SU-DHL-6 (cell line): Measurements from ENCODE around the gene MICAL2.

ENCODE experiments used
- H2AFZ ChIP-seq: fragments of 200-600 bp; sonication (generic); 2 replicates; pipeline ENCODE4 v1.6.1; 2014; ENCODE audit warnings: low read depth, mild to moderate bottlenecking, moderate library complexity, mixed read lengths, antibody characterized with exemption, low read length; ENCODE audit not compliant: severe bottlenecking
- H3F3A ChIP-seq: fragments of 200-600 bp; shearing (Covaris generic); 2 replicates; pipeline ENCODE4 v1.6.0; 2016; ENCODE audit warnings: antibody characterized with exemption, mild to moderate bottlenecking; ENCODE audit not compliant: insufficient read depth
- H3K27ac ChIP-seq: fragments of 200-600 bp; sonication (generic); 2 replicates; pipeline ENCODE4 v1.5.1; 2016; ENCODE audit warnings: low read depth, mild to moderate bottlenecking, low read length, moderate library complexity, mixed read lengths
- H3K27me3 ChIP-seq: fragments of 200-600 bp; sonication (generic), shearing (Covaris generic); 2 replicates; pipeline ENCODE4 v1.6.0; 2014; ENCODE audit warnings: mild to moderate bottlenecking, low read length
- H3K36me3 ChIP-seq: fragments of 200-600 bp; sonication (generic); 2 replicates; pipeline ENCODE4 v1.6.1; 2014; ENCODE audit warnings: mild to moderate bottlenecking, low read length, mixed read lengths
- H3K4me2 ChIP-seq: fragments of 300-600, 200-600 bp; shearing (Covaris generic), sonication (generic); 2 replicates; pipeline ENCODE4 v1.6.0; 2014; ENCODE audit warnings: low read length, low read depth, mild to moderate bottlenecking; ENCODE audit not compliant: poor library complexity, severe bottlenecking
- H3K4me3 ChIP-seq: fragments of 200-600 bp; sonication (generic); 2 replicates; pipeline ENCODE4 v1.5.1; 2014; ENCODE audit warnings: antibody characterized with exemption, low read length, mild to moderate bottlenecking, mixed read lengths; ENCODE audit not compliant: insufficient read depth, poor library complexity, severe bottlenecking
- H3K79me2 ChIP-seq: fragments of 200-600 bp; sonication (generic); 2 replicates; pipeline ENCODE4 v1.6.1; 2014; ENCODE audit warnings: mild to moderate bottlenecking, low read length, moderate library complexity; ENCODE audit not compliant: insufficient read depth
- H3K9ac ChIP-seq: fragments of 200-600 bp; sonication (generic); 2 replicates; pipeline ENCODE4 v1.7.0; 2014; ENCODE audit warnings: mild to moderate bottlenecking, low read length
- H3K9me2 ChIP-seq: fragments of 200-600 bp; sonication (generic); replicated peaks from 2 replicates; pipeline ENCODE4 v1.6.1; 2014; ENCODE audit warnings: low read length; ENCODE audit not compliant: insufficient read depth
- H3K9me3 ChIP-seq: fragments of 200-600 bp; sonication (generic); 2 replicates; pipeline ENCODE4 v1.6.1; 2014; ENCODE audit warnings: low read length, mixed read lengths; ENCODE audit not compliant: insufficient read depth
- H4K20me1 ChIP-seq: fragments of 200-600 bp; sonication (generic); 2 replicates; pipeline ENCODE4 v1.6.1; 2014; ENCODE audit warnings: low read depth, mild to moderate bottlenecking, antibody characterized with exemption, low read length, moderate library complexity, mixed read lengths
- CTCF ChIP-seq: fragments of 200-600 bp; sonication (generic); IDR thresholded peaks from one replicate; pipeline ENCODE4 v1.5.1; 2017; ENCODE audit warnings: antibody characterized with exemption, mild to moderate bottlenecking, low read length, moderate library complexity; ENCODE audit not compliant: insufficient read depth, poor library complexity, severe bottlenecking
- EZH2phosphoT487 ChIP-seq: fragments of 200-600 bp; sonication (generic), shearing (Covaris generic); conservative IDR thresholded peaks from 2 replicates; pipeline ENCODE4 v1.6.1; 2018; ENCODE audit warnings: mild to moderate bottlenecking, antibody characterized with exemption, low read length, moderate library complexity, mixed read lengths

The MICAL2 gene

GRCh38 chr11:12177739-12178338, 67.4 kb downstream of the MICAL2 start:
- Histone ChIP-seq H3K4me3 (no peak overlapping the region), H4K20me1 (no peaks in the 10 kb centered on the region), H3K9me2 (no peaks in the 10 kb centered on the region), H3K4me2 (no peak overlapping the region), H2AFZ (no peak overlapping the region), H3K9ac (no peak overlapping the region), H3K9me3 (no peaks in the 10 kb centered on the region), H3K79me2 (no peaks in the 10 kb centered on the region), H3K27ac (no peak overlapping the region), H3F3A (no peaks in the 10 kb centered on the region), H3K36me3 (no peaks in the 10 kb centered on the region), H3K27me3 (no peaks in the 10 kb centered on the region)
- TF ChIP-seq CTCF = no peak
- TF ChIP-seq EZH2phosphoT487 = no peak

- H3K27ac ChIP-seq = no peak overlapping the region
- H3K9me3 ChIP-seq = no peaks in the 10 kb centered on the region
- no peaks in the 10 kb centered on the region for H3F3A ChIP-seq
- H2AFZ ChIP-seq = no peak overlapping the region
- H3K4me3 ChIP-seq = no peak overlapping the region
- no peaks in the 10 kb centered on the region for H4K20me1 ChIP-seq
- no peaks in the 10 kb centered on the region for H3K27me3 ChIP-seq
- no peaks in the 10 kb centered on the region for H3K9me2 ChIP-seq
- no peak overlapping the region for H3K9ac ChIP-seq
- H3K36me3 ChIP-seq = no peaks in the 10 kb centered on the region
- TF ChIP-seq EZH2phosphoT487 (no peak), CTCF (no peak)
- no peaks in the 10 kb centered on the region for H3K79me2 ChIP-seq
- no peak overlapping the region for H3K4me2 ChIP-seq
Measured at GRCh38 chr11:12179019-12179418, 68.6 kb downstream of the MICAL2 start.

- no peaks in the 10 kb centered on the region for H4K20me1 ChIP-seq
- H3K27ac ChIP-seq = no peak overlapping the region
- TF ChIP-seq EZH2phosphoT487 (no peak), CTCF (no peak)
- no peaks in the 10 kb centered on the region for H3K9me3 ChIP-seq
- H3K36me3 ChIP-seq = no peaks in the 10 kb centered on the region
- H3K9me2 ChIP-seq = no peaks in the 10 kb centered on the region
- no peaks in the 10 kb centered on the region for H3K79me2 ChIP-seq
- no peak overlapping the region for H3K9ac ChIP-seq
- no peaks in the 10 kb centered on the region for H3F3A ChIP-seq
- no peak overlapping the region for H3K4me2 ChIP-seq
- no peaks in the 10 kb centered on the region for H3K27me3 ChIP-seq
- no peak overlapping the region for H2AFZ ChIP-seq
- no peak overlapping the region for H3K4me3 ChIP-seq
Measured at GRCh38 chr11:12179531-12179930, 69.1 kb downstream of the MICAL2 start.
